Loucy (cell line): ENCODE data around the gene TTPAL.

Experiments used
- EZH2phosphoT487 ChIP-seq: fragments of 200-600 bp; IDR thresholded peaks from 2 replicates; pipeline ENCODE4 v1.6.1; 2018; ENCODE audit warnings: antibody characterized with exemption, mild to moderate bottlenecking, moderate library complexity, borderline replicate concordance
- TF ChIP-seq, protein P1 (sequence below): fragments of 200-600 bp; sonication (generic); conservative IDR thresholded peaks from 2 replicates; pipeline ENCODE4 v1.5.1; 2014; ENCODE audit warnings: mild to moderate bottlenecking, antibody characterized with exemption, low read length

DNA sequence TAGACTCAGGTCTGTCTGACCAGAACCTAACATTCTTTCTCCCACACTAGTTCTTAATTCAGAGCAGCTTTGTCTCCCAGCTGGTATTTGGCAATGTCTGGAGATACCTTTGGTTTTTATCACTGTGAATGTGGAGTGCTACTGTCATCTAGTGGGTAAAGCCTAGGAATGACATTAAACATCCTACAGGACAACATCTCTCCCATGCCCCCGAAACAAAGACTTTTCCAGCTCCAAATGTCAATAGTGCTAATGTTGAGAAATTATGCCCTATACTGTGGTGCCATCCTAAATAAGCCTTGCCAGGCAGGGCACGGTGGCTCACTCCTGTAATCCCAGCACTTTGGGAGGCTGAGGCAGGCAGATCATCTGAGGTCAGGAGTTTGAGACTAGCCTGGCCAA lies 4.2 kb upstream of the TTPAL start:
- TF ChIP-seq, protein P1, sequence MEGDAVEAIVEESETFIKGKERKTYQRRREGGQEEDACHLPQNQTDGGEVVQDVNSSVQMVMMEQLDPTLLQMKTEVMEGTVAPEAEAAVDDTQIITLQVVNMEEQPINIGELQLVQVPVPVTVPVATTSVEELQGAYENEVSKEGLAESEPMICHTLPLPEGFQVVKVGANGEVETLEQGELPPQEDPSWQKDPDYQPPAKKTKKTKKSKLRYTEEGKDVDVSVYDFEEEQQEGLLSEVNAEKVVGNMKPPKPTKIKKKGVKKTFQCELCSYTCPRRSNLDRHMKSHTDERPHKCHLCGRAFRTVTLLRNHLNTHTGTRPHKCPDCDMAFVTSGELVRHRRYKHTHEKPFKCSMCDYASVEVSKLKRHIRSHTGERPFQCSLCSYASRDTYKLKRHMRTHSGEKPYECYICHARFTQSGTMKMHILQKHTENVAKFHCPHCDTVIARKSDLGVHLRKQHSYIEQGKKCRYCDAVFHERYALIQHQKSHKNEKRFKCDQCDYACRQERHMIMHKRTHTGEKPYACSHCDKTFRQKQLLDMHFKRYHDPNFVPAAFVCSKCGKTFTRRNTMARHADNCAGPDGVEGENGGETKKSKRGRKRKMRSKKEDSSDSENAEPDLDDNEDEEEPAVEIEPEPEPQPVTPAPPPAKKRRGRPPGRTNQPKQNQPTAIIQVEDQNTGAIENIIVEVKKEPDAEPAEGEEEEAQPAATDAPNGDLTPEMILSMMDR = no peak
- TF ChIP-seq EZH2phosphoT487 = no peak
